ENCODE measurements around the gene TRAPPC3.
A peak's percentile ranks its signal among the peaks of the same experiment; 100 is the strongest.

Gene TRAPPC3

GRCh38 chr1:36157973-36158826 is 8.9 kb upstream of the TRAPPC3 start:
- WGBS, 2 experiments (ENCODE audit: insufficient coverage in 2 of 2): 90 to 94% methylated on average over 8 of the region's 9 CpGs
- Histone ChIP-seq H3K36me3 (ENCODE audit: control insufficient read depth, insufficient read depth, low read length) (peaks cover 49% of the 10 kb centered on the region), H3K4me1 (ENCODE audit: control insufficient read depth, insufficient read depth, low read length, poor library complexity, severe bottlenecking) (peaks cover 56% of the 10 kb centered on the region), H3K27ac (ENCODE audit: low read depth, low read length, severe bottlenecking) (no peak overlapping the region), H3K4me3 (ENCODE audit: extremely low read depth, insufficient read depth, low read length, poor library complexity, severe bottlenecking) (peak overlapping the region; percentile 96), H3K9me3 (ENCODE audit: control insufficient read depth, low read length) (no peaks in the 10 kb centered on the region)

- H3K4me3 ChIP-seq (ENCODE audit: extremely low read depth, insufficient read depth, low read length, poor library complexity, severe bottlenecking): peak overlapping the region; percentile 96
- H3K36me3 ChIP-seq (ENCODE audit: control insufficient read depth, insufficient read depth, low read length): peaks cover 41% of the 10 kb centered on the region
- H3K9me3 ChIP-seq (ENCODE audit: control insufficient read depth, low read length): no peaks in the 10 kb centered on the region
- peak overlapping the region; percentile 96 for H3K27ac ChIP-seq (ENCODE audit: low read depth, low read length, severe bottlenecking)
- H3K4me1 ChIP-seq (ENCODE audit: control insufficient read depth, insufficient read depth, low read length, poor library complexity, severe bottlenecking): peaks cover 60% of the 10 kb centered on the region
- 13 to 17% methylated on average over 3 to 5 of the region's 9 CpGs for WGBS, 2 experiments (ENCODE audit: insufficient coverage in 2 of 2)
These were observed 8.0 kb upstream of the TRAPPC3 start for GRCh38 chr1:36157115-36157903.

GRCh38 chr1:36156329-36157114 is 7.2 kb upstream of the TRAPPC3 start:
- H3K4me1 ChIP-seq (ENCODE audit: control insufficient read depth, insufficient read depth, low read length, poor library complexity, severe bottlenecking): peaks cover 59% of the 10 kb centered on the region
- WGBS, 2 experiments (ENCODE audit: insufficient coverage in 2 of 2): 0% methylated on average over 48 to 57 of the region's 69 CpGs

GRCh38 chr1:36155408-36156328 is 6.4 kb upstream of the TRAPPC3 start, which contains the start of gene MAP7D1:
MAP7D1 (plus strand) TSS chr1:36156160; CDS start chr1:36156418, 258 bp downstream.
- no peaks in the 10 kb centered on the region for H3K9me3 ChIP-seq (ENCODE audit: control insufficient read depth, low read length)
- 0 to 1% methylated on average over 53 to 73 of the region's 88 CpGs for WGBS, 2 experiments (ENCODE audit: insufficient coverage in 2 of 2)
- peak within 1 kb of the TSS; percentile 96 for H3K4me3 ChIP-seq (ENCODE audit: extremely low read depth, insufficient read depth, low read length, poor library complexity, severe bottlenecking)
- peak within 1 kb of the TSS; percentile 96 for H3K27ac ChIP-seq (ENCODE audit: low read depth, low read length, severe bottlenecking)
- H3K36me3 ChIP-seq (ENCODE audit: control insufficient read depth, insufficient read depth, low read length): peaks cover 29% of the 10 kb centered on the region
- H3K4me1 ChIP-seq (ENCODE audit: control insufficient read depth, insufficient read depth, low read length, poor library complexity, severe bottlenecking): peaks cover 59% of the 10 kb centered on the region

More at GRCh38 chr1:36156329-36157114, 7.2 kb upstream of the TRAPPC3 start:
- Histone ChIP-seq H3K4me3 (ENCODE audit: extremely low read depth, insufficient read depth, low read length, poor library complexity, severe bottlenecking) (peak overlapping the region; percentile 96), H3K36me3 (ENCODE audit: control insufficient read depth, insufficient read depth, low read length) (peaks cover 34% of the 10 kb centered on the region), H3K27ac (ENCODE audit: low read depth, low read length, severe bottlenecking) (peak overlapping the region; percentile 96), H3K9me3 (ENCODE audit: control insufficient read depth, low read length) (no peaks in the 10 kb centered on the region)

GRCh38 chr1:36154765-36155407 is 5.6 kb upstream of the TRAPPC3 start:
- H3K4me3 ChIP-seq (ENCODE audit: extremely low read depth, insufficient read depth, low read length, poor library complexity, severe bottlenecking): peak overlapping the region; percentile 96
- peaks cover 23% of the 10 kb centered on the region for H3K36me3 ChIP-seq (ENCODE audit: control insufficient read depth, insufficient read depth, low read length)
- no peaks in the 10 kb centered on the region for H3K9me3 ChIP-seq (ENCODE audit: control insufficient read depth, low read length)
- 92 to 100% methylated on average over 1 of the region's 6 CpGs for WGBS, 2 experiments (ENCODE audit: insufficient coverage in 2 of 2)
- H3K27ac ChIP-seq (ENCODE audit: low read depth, low read length, severe bottlenecking): peak overlapping the region; percentile 96
- H3K4me1 ChIP-seq (ENCODE audit: control insufficient read depth, insufficient read depth, low read length, poor library complexity, severe bottlenecking): peaks cover 59% of the 10 kb centered on the region

GRCh38 chr1:36154335-36154734 is 5.0 kb upstream of the TRAPPC3 start:
- H3K4me1 ChIP-seq (ENCODE audit: control insufficient read depth, insufficient read depth, low read length, poor library complexity, severe bottlenecking): peaks cover 55% of the 10 kb centered on the region
- H3K36me3 ChIP-seq (ENCODE audit: control insufficient read depth, insufficient read depth, low read length): peaks cover 18% of the 10 kb centered on the region
- no peaks in the 10 kb centered on the region for H3K9me3 ChIP-seq (ENCODE audit: control insufficient read depth, low read length)
- no peak overlapping the region for H3K4me3 ChIP-seq (ENCODE audit: extremely low read depth, insufficient read depth, low read length, poor library complexity, severe bottlenecking)
- WGBS, 2 experiments (ENCODE audit: insufficient coverage in 2 of 2): 86 to 91% methylated on average over 4 of the region's 6 CpGs
- peak overlapping the region; percentile 96 for H3K27ac ChIP-seq (ENCODE audit: low read depth, low read length, severe bottlenecking)

GRCh38 chr1:36153476-36153875 is 4.2 kb upstream of the TRAPPC3 start:
- Histone ChIP-seq H3K27ac (ENCODE audit: low read depth, low read length, severe bottlenecking) (no peak overlapping the region), H3K36me3 (ENCODE audit: control insufficient read depth, insufficient read depth, low read length) (peaks cover 12% of the 10 kb centered on the region), H3K4me3 (ENCODE audit: extremely low read depth, insufficient read depth, low read length, poor library complexity, severe bottlenecking) (no peak overlapping the region), H3K9me3 (ENCODE audit: control insufficient read depth, low read length) (no peaks in the 10 kb centered on the region), H3K4me1 (ENCODE audit: control insufficient read depth, insufficient read depth, low read length, poor library complexity, severe bottlenecking) (peaks cover 50% of the 10 kb centered on the region)
- 96 to 98% methylated on average over 5 to 6 of the region's 6 CpGs for WGBS, 2 experiments (ENCODE audit: insufficient coverage in 2 of 2)

- peak overlapping the region; percentile 53 for H3K27ac ChIP-seq (ENCODE audit: low read depth, low read length, severe bottlenecking)
- WGBS, 2 experiments (ENCODE audit: insufficient coverage in 2 of 2): 100% methylated on average over 1 of the region's 3 CpGs
- H3K4me1 ChIP-seq (ENCODE audit: control insufficient read depth, insufficient read depth, low read length, poor library complexity, severe bottlenecking): peaks cover 38% of the 10 kb centered on the region
- no peak overlapping the region for H3K4me3 ChIP-seq (ENCODE audit: extremely low read depth, insufficient read depth, low read length, poor library complexity, severe bottlenecking)
- H3K36me3 ChIP-seq (ENCODE audit: control insufficient read depth, insufficient read depth, low read length): peaks cover 3% of the 10 kb centered on the region
- H3K9me3 ChIP-seq (ENCODE audit: control insufficient read depth, low read length): no peaks in the 10 kb centered on the region
These were observed 2.5 kb upstream of the TRAPPC3 start for GRCh38 chr1:36151845-36152203.

- peaks cover 3% of the 10 kb centered on the region for H3K36me3 ChIP-seq (ENCODE audit: control insufficient read depth, insufficient read depth, low read length)
- 20% methylated on average over 1 of the region's 1 CpG; no CpG with 5 or more reads in 1 of the 2 experiments for WGBS, 2 experiments (ENCODE audit: insufficient coverage in 2 of 2)
- peaks cover 38% of the 10 kb centered on the region for H3K4me1 ChIP-seq (ENCODE audit: control insufficient read depth, insufficient read depth, low read length, poor library complexity, severe bottlenecking)
- peak overlapping the region; percentile 97 for H3K27ac ChIP-seq (ENCODE audit: low read depth, low read length, severe bottlenecking)
- no peak overlapping the region for H3K4me3 ChIP-seq (ENCODE audit: extremely low read depth, insufficient read depth, low read length, poor library complexity, severe bottlenecking)
- no peaks in the 10 kb centered on the region for H3K9me3 ChIP-seq (ENCODE audit: control insufficient read depth, low read length)
These were observed 2.0 kb upstream of the TRAPPC3 start for GRCh38 chr1:36151134-36151844.

Measured in mesodermal cell (in vitro differentiated cells).